Retinal pigment epithelial cell (primary cell): ENCODE measurements around the gene OTX1.
"Not testable (repeated sequence)": the region's sequence is repeated elsewhere in the genome, so short reads cannot be mapped to it uniquely, and the experiment has no call there.

ENCODE experiments used
- DNase-seq: peaks from one replicate; pipeline ENCODE4 v3.0.0-alpha.2; 2010; ENCODE audit warnings: low read depth
- H3K4me3 ChIP-seq: 2 replicates; pipeline ENCODE4 v1.5.1; 2011; ENCODE audit warnings: mild to moderate bottlenecking, low read length, control low read depth, moderate library complexity
- TF ChIP-seq, protein P1 (sequence below): conservative IDR thresholded peaks from 2 replicates; pipeline ENCODE4 v1.5.1; 2011; ENCODE audit warnings: low read depth, low read length, control low read depth, inconsistent platforms

OTX1 gene

DNA sequence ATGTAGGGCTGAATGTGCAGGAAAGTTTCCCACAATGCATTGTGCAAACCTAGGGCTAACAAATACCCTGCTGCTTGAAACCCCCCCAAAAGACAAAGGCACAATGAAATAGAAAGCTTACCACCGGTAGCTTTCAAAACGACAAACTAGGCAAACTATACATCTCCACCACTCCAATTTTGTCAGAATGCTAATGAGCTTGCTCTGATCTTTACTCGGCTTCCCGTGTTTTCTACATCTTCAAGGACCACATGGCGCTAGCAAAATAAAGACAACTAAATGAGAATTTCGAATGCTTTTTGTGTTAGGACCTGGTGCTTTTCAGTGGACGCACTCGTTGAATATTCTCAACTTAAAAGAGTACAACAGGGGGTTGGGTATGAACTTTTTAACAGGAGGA lies 37.2 kb upstream of the OTX1 start:
- DNase-seq, result no peak
- TF ChIP-seq, protein P1, sequence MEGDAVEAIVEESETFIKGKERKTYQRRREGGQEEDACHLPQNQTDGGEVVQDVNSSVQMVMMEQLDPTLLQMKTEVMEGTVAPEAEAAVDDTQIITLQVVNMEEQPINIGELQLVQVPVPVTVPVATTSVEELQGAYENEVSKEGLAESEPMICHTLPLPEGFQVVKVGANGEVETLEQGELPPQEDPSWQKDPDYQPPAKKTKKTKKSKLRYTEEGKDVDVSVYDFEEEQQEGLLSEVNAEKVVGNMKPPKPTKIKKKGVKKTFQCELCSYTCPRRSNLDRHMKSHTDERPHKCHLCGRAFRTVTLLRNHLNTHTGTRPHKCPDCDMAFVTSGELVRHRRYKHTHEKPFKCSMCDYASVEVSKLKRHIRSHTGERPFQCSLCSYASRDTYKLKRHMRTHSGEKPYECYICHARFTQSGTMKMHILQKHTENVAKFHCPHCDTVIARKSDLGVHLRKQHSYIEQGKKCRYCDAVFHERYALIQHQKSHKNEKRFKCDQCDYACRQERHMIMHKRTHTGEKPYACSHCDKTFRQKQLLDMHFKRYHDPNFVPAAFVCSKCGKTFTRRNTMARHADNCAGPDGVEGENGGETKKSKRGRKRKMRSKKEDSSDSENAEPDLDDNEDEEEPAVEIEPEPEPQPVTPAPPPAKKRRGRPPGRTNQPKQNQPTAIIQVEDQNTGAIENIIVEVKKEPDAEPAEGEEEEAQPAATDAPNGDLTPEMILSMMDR, result no peak
- no peak overlapping the region for H3K4me3 ChIP-seq

DNA sequence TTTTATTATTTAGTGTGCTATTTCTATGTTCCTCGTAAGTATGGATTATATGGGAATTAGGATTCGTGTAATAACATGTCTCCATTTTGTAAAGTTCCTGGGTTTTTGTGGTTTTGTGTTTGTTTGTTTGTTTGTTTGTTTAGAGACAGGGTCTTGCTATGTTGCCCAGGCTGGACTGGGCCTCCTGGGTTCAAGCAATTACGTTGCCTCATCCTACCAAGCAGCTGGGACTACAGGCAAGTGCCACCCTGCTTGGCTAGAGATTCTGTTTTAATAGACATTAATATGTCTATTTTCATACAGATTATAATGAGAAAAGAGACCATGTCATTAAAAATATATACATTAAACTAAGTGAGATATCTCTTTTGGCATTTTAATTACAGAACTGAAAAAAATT lies 35.2 kb upstream of the OTX1 start:
- no peak for DNase-seq
- H3K4me3 ChIP-seq, result no peak overlapping the region
- TF ChIP-seq, protein P1, result no peak

GRCh38 chr2:63018439-63018838 lies 32.2 kb upstream of the OTX1 start:
- no peak for DNase-seq
- TF ChIP-seq, protein P1, result no peak
- no peak overlapping the region for H3K4me3 ChIP-seq

DNA sequence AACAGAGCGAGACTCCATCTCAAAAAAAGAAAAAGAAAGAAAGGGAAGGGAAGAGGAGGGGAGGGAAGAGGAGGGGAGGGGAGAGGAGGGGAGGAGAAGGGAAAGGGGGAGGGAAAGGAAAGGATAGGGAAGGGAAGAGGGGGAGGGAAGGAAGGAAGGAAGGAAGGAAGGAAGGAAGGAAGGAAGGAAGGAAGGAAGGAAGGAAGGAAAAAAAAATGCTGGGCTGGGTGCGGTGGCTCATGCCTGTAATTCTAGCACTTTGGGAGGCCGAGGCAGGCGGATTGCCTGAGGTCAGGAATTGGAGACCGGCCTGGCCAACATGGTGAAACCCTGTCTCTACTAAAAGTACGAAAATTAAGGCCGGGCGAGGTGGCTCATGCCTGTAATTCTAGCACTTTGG lies 30.9 kb upstream of the OTX1 start:
- not testable (repeated sequence) for DNase-seq, H3K4me3 ChIP-seq

GRCh38 chr2:63023444-63023843 lies 27.2 kb upstream of the OTX1 start:
- no peak for DNase-seq

DNA sequence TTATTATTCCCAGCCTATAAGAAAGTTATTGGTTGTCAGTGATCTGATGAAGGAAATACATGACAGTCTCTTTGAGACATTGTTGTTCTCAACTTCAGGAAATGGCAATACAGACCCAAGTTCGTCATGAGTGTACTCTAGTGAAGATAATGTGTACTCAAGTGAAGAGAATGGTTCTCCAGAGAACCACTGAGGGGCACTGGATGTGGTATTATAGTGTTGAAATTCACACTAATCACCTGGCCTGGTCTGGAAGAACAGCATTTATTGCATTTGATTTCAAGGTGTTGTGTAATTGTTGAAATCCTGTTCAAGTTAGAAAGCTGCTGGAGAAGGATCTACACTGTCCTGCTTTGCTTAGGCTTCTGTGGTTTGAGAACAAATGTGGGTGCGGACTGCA lies 23.4 kb upstream of the OTX1 start:
- H3K4me3 ChIP-seq, result no peak overlapping the region
- no peak for DNase-seq
- TF ChIP-seq, protein P1, result no peak

More at GRCh38 chr2:63023444-63023843, 27.2 kb upstream of the OTX1 start:
- TF ChIP-seq, protein P1, result peak; percentile 64
- H3K4me3 ChIP-seq, result no peak overlapping the region

DNA sequence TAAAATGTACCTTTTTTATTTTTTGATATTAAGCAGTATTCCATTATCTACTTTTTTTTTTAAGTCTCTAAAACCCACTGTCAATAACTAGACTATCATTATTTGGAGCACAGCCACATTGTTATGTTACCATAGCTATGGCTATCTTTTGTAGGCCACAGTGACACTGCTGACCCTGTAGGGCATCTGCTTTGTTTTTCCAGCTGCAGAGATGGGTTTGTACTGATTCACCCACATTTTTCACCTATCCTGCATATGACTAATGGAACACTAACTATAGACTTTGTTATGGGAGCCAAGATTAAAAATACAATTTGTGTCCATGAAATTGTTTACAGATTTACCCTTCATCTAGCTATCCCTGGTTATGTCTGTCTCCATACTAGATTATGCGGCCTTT lies 21.6 kb upstream of the OTX1 start:
- TF ChIP-seq, protein P1, result no peak
- no peak overlapping the region for H3K4me3 ChIP-seq
- no peak for DNase-seq

DNA sequence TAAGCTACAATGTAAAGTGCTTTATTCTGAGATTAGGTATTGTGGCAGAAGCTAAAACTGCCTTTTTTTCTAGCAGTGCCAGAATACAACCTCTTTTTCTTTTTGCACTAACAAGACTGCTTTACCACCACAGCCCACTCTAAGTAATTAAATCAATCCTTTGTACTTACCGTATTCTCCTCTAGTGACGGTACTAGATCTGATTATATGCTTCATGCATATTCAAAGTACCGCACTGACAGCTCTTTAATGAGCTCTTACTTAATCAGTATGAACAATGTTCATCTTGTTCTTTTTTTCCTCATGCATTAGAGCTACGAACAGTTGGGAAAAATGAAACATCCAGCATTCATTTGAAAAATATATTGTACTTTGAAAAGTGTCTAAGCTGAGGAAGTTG lies 16.1 kb upstream of the OTX1 start:
- H3K4me3 ChIP-seq, result no peak overlapping the region
- TF ChIP-seq, protein P1, result no peak
- no peak for DNase-seq
